ENCODE measurements around the gene ATXN1. TPM values are rescaled to one million over a fixed set of nuclear protein-coding genes. Genes with fewer than 3 reads are reported as not detected.

The ATXN1 gene
- total and polyA plus RNA-seq, 2 of the 13 experiments (the other 11 are each of a cell fraction or from before 2014, with no cell fraction given) = 20.7 to 39.5 TPM

DNA sequence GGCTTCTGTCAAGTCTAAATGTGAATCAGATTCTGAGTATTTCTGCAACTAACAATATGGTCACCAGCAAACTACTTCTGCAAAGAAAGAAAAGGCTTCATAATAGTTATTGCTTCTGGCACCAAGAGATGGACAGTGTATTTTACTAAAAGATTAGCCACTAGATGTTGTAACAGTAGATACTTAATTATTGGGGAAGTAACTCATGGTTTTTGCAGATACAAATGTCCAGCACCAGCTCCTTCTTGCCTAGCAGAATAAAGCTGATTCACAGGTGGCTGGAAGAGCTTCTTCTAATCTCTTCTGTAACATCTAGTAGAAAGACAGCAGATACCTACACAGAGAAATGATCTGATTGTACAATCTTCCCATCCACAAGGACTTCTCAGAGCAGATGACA, 21.2 kb downstream of the ATXN1 start:
- Histone ChIP-seq H3K79me2 (ENCODE audit: insufficient read depth, low read length) (peaks cover 70% of the 10 kb centered on the region), H3K27me3 (ENCODE audit: control insufficient read depth in 1 of 2, insufficient read depth in 2 of 2, low read length in 2 of 2) (no peaks in the 10 kb centered on the region), H3K27ac (ENCODE audit: extremely low read length, insufficient read depth, low read length) (no peak overlapping the region), H3K9me3 (ENCODE audit: low read length) (no peaks in the 10 kb centered on the region), H3K36me3 (replicated peaks in 1 of 2; ENCODE audit: control insufficient read depth in 1 of 2, insufficient read depth in 2 of 2, low read length in 2 of 2) (peaks cover 13 to 52% of the 10 kb centered on the region in 2 experiments), H3K4me2 (ENCODE audit: low read depth, low read length) (no peak overlapping the region), H3K4me3 (replicated peaks in 1 of 3; ENCODE audit: insufficient read depth in 1 of 3, low read depth in 2 of 3, low read length in 3 of 3) (no peak overlapping the region), H4K20me1 (ENCODE audit: insufficient read depth, low read length) (peaks cover 7% of the 10 kb centered on the region; the same call in 1 of the 2 replicates), H3K9ac (ENCODE audit: insufficient read depth, low read depth, low read length) (no peak overlapping the region), H3K4me1 (ENCODE audit: insufficient read depth, low read length) (peaks cover 62% of the 10 kb centered on the region), H2AFZ (ENCODE audit: low read length) (no peak overlapping the region)
- intact Hi-C loops (cut with micrococcal nuclease; ENCODE audit: unreplicated experiment) (no loop called here), in situ Hi-C loops (cut with HindIII; ENCODE audit: extremely low pct_ligation_motif_present, low pct_unique_long_range_greater_than_20kb) (no loop called here)
- no TSS peak for BruUV-seq (replicated peaks)
- ChIA-PET CTCF (ENCODE audit: low intra/inter-chr PET ratio, low total read pairs) (no interaction called here), POLR2A (interaction anchor here (1.2 to 3.3 kb wide), 4 partner anchors 9 to 21 kb away, joined by 3 to 11 read pairs (median 7); partner anchors contain the start of gene ATXN1)
- FAIRE-seq (no peak), ATAC-seq (no peak), DNase-seq (ENCODE audit: low spot score) (no peak)
- TF ChIP-seq KAT7 (CRISPR knock-in tag; IDR thresholded peaks at IDR 0.05; ENCODE audit: borderline replicate concordance) (no peak), MLLT10 (CRISPR knock-in tag; IDR thresholded peaks at IDR 0.05) (no peak), ZNF317 (CRISPR knock-in tag; IDR thresholded peaks at IDR 0.05) (peak; percentile 70)
- TF ChIP-seq, protein P1, sequence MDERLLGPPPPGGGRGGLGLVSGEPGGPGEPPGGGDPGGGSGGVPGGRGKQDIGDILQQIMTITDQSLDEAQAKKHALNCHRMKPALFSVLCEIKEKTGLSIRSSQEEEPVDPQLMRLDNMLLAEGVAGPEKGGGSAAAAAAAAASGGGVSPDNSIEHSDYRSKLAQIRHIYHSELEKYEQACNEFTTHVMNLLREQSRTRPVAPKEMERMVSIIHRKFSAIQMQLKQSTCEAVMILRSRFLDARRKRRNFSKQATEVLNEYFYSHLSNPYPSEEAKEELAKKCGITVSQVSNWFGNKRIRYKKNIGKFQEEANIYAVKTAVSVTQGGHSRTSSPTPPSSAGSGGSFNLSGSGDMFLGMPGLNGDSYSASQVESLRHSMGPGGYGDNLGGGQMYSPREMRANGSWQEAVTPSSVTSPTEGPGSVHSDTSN (CRISPR knock-in tag; IDR thresholded peaks at IDR 0.05) = no peak

DNA sequence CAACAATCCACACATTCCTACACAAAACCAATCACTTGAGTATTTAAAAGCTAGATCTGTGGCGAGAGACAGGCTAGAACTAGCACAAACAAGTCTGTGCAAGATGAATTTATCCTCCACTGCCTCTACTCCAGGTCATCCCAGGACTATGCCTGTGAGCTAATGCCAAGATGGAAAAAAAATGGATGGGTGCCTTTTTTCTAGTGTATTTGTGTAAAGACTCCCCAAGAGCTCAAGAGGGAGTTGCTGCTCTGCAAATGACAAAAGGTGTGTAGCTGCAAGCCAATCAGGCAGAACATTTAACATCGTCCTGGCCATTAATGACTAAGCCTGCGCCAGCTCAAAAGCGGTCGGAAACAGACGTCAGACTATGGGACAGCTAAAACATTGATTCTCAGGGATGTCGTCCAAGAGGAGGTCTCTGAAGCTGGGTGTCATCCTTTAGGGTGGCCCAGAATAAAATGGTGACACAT, 21.9 kb downstream of the ATXN1 start:
- no peaks in the 10 kb centered on the region for H3K27me3 ChIP-seq (ENCODE audit: control insufficient read depth in 1 of 2, insufficient read depth in 2 of 2, low read length in 2 of 2)
- no peak overlapping the region for H2AFZ ChIP-seq (ENCODE audit: low read length)
- ChIA-PET CTCF (ENCODE audit: low intra/inter-chr PET ratio, low total read pairs) (no interaction called here), POLR2A (interaction anchor here (0.7 to 3.3 kb wide), 7 partner anchors 8 to 119 kb away, joined by 3 to 11 read pairs (median 5); partner anchors contain the start of gene ATXN1)
- H3K4me2 ChIP-seq (ENCODE audit: low read depth, low read length) = no peak overlapping the region
- no peak overlapping the region for H3K27ac ChIP-seq (ENCODE audit: extremely low read length, insufficient read depth, low read length)
- no peak overlapping the region for H3K9ac ChIP-seq (ENCODE audit: insufficient read depth, low read depth, low read length)
- no TSS peak for BruUV-seq (replicated peaks)
- ATAC-seq = peak; percentile 34; the same call in 2 of the 3 replicates
- peaks cover 6% of the 10 kb centered on the region; the same call in 1 of the 2 replicates for H4K20me1 ChIP-seq (ENCODE audit: insufficient read depth, low read length)
- 96% methylated on average over 7 of the region's 7 CpGs for whole genome bisulfite sequencing (ENCODE audit: low lambda C conversion rate)
- in situ Hi-C loops (cut with HindIII; ENCODE audit: extremely low pct_ligation_motif_present, low pct_unique_long_range_greater_than_20kb) = no loop called here
- intact Hi-C loops (cut with micrococcal nuclease; ENCODE audit: unreplicated experiment) = no loop called here
- no peak overlapping the region for H3K4me3 ChIP-seq (replicated peaks in 1 of 3; ENCODE audit: insufficient read depth in 1 of 3, low read depth in 2 of 3, low read length in 3 of 3)
- TF ChIP-seq, protein P2, sequence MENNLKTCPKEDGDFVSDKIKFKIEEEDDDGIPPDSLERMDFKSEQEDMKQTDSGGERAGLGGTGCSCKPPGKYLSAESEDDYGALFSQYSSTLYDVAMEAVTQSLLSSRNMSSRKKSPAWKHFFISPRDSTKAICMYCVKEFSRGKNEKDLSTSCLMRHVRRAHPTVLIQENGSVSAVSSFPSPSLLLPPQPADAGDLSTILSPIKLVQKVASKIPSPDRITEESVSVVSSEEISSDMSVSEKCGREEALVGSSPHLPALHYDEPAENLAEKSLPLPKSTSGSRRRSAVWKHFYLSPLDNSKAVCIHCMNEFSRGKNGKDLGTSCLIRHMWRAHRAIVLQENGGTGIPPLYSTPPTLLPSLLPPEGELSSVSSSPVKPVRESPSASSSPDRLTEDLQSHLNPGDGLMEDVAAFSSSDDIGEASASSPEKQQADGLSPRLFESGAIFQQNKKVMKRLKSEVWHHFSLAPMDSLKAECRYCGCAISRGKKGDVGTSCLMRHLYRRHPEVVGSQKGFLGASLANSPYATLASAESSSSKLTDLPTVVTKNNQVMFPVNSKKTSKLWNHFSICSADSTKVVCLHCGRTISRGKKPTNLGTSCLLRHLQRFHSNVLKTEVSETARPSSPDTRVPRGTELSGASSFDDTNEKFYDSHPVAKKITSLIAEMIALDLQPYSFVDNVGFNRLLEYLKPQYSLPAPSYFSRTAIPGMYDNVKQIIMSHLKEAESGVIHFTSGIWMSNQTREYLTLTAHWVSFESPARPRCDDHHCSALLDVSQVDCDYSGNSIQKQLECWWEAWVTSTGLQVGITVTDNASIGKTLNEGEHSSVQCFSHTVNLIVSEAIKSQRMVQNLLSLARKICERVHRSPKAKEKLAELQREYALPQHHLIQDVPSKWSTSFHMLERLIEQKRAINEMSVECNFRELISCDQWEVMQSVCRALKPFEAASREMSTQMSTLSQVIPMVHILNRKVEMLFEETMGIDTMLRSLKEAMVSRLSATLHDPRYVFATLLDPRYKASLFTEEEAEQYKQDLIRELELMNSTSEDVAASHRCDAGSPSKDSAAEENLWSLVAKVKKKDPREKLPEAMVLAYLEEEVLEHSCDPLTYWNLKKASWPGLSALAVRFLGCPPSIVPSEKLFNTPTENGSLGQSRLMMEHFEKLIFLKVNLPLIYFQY (CRISPR knock-in tag; IDR thresholded peaks at IDR 0.05; ENCODE audit: borderline replicate concordance) = no peak
- peak; percentile 29 for TF ChIP-seq MED8 (CRISPR knock-in tag; IDR thresholded peaks at IDR 0.05; ENCODE audit: insufficient replicate concordance)
- no peak for TF ChIP-seq AHR (CRISPR knock-in tag; IDR thresholded peaks at IDR 0.05)
- TF ChIP-seq, protein P3, sequence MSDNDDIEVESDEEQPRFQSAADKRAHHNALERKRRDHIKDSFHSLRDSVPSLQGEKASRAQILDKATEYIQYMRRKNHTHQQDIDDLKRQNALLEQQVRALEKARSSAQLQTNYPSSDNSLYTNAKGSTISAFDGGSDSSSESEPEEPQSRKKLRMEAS (IDR thresholded peaks at IDR 0.05) = no peak
- TF ChIP-seq, protein P4, sequence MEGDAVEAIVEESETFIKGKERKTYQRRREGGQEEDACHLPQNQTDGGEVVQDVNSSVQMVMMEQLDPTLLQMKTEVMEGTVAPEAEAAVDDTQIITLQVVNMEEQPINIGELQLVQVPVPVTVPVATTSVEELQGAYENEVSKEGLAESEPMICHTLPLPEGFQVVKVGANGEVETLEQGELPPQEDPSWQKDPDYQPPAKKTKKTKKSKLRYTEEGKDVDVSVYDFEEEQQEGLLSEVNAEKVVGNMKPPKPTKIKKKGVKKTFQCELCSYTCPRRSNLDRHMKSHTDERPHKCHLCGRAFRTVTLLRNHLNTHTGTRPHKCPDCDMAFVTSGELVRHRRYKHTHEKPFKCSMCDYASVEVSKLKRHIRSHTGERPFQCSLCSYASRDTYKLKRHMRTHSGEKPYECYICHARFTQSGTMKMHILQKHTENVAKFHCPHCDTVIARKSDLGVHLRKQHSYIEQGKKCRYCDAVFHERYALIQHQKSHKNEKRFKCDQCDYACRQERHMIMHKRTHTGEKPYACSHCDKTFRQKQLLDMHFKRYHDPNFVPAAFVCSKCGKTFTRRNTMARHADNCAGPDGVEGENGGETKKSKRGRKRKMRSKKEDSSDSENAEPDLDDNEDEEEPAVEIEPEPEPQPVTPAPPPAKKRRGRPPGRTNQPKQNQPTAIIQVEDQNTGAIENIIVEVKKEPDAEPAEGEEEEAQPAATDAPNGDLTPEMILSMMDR (CRISPR knock-in tag; IDR thresholded peaks at IDR 0.05) = peak; percentile 28; the same call in 1 of the 2 replicates
- TF ChIP-seq PTBP1 (IDR thresholded peaks at IDR 0.05; ENCODE audit: low read depth, low read length, poor library complexity, severe bottlenecking) = no peak
- no peaks in the 10 kb centered on the region for H3K9me3 ChIP-seq (ENCODE audit: low read length)
- peaks cover 62% of the 10 kb centered on the region for H3K4me1 ChIP-seq (ENCODE audit: insufficient read depth, low read length)
- peak; percentile 29 for DNase-seq (ENCODE audit: low spot score)
- no peak for FAIRE-seq
- peaks cover 65% of the 10 kb centered on the region for H3K79me2 ChIP-seq (ENCODE audit: insufficient read depth, low read length)
- H3K36me3 ChIP-seq (replicated peaks in 1 of 2; ENCODE audit: control insufficient read depth in 1 of 2, insufficient read depth in 2 of 2, low read length in 2 of 2) = peaks cover 11 to 50% of the 10 kb centered on the region in 2 experiments
